A673 (cell line): Measurements from ENCODE around the gene CHTF18. TPM values are rescaled to one million over a fixed set of nuclear protein-coding genes. Genes with fewer than 3 reads are reported as not detected.

Source experiments
- BruUV-seq: library from RNA; stranded (reverse); fragments of 400-500 nt; replicated peaks from 2 replicates; lab custom pipeline; 2021; lab: Mats Ljungman, UMichigan
- CTCF ChIA-PET: fragments of 300-600 bp; sonication (Branson Sonifier 250); formaldehyde crosslinking; loops from one replicate; lab custom pipeline; 2022; ENCODE audit warnings: antibody characterized with exemption; lab: Charles Lee
- POLR2A ChIA-PET: fragments of 300-600 bp; sonication (Branson Sonifier 250); formaldehyde crosslinking; loops from one replicate; lab custom pipeline; 2022; ENCODE audit warnings: antibody characterized with exemption; ENCODE audit not compliant: low non-redundant PET; lab: Charles Lee
- DNase-seq: peaks from one replicate; pipeline ENCODE4 v3.0.0-alpha.2; 2015; ENCODE audit warnings: low spot score
- H3K27ac ChIP-seq: fragments of 200-600 bp; sonication (generic); 2 replicates; pipeline ENCODE4 v1.5.1; 2016; ENCODE audit warnings: mixed run types, low read depth, mild to moderate bottlenecking, mixed read lengths, antibody characterized with exemption, low read length; ENCODE audit not compliant: poor library complexity, severe bottlenecking
- H3K27me3 ChIP-seq: fragments of 200-600 bp; sonication (generic); replicated peaks from 2 replicates; pipeline ENCODE4 v1.6.1; 2017; ENCODE audit warnings: mixed run types, low read depth, mild to moderate bottlenecking, mixed read lengths, antibody characterized with exemption, low read length; ENCODE audit not compliant: insufficient read depth, poor library complexity
- H3K36me3 ChIP-seq: fragments of 200-600 bp; sonication (generic); 2 replicates; pipeline ENCODE4 v1.6.1; 2016; ENCODE audit warnings: mixed run types, mild to moderate bottlenecking, mixed read lengths, antibody characterized with exemption, low read length; ENCODE audit not compliant: insufficient read depth, poor library complexity, severe bottlenecking
- H3K4me1 ChIP-seq: fragments of 200-600 bp; sonication (generic); 2 replicates; pipeline ENCODE4 v1.6.1; 2017; ENCODE audit warnings: mixed run types, mild to moderate bottlenecking, mixed read lengths, antibody characterized with exemption, low read length; ENCODE audit not compliant: insufficient read depth, poor library complexity, severe bottlenecking
- H3K4me3 ChIP-seq: fragments of 200-600 bp; sonication (generic); 2 replicates; pipeline ENCODE4 v1.5.1; 2016; ENCODE audit warnings: low read depth, mixed run types, mild to moderate bottlenecking, mixed read lengths, low read length; ENCODE audit not compliant: poor library complexity, severe bottlenecking
- H3K9me3 ChIP-seq: fragments of 200-600 bp; sonication (generic); 2 replicates; pipeline ENCODE4 v1.6.1; 2016; ENCODE audit warnings: mixed run types, low read depth, mild to moderate bottlenecking, mixed read lengths, antibody characterized with exemption, low read length; ENCODE audit not compliant: poor library complexity, severe bottlenecking
- EZH2 ChIP-seq: fragments of 200-600 bp; sonication (generic); IDR thresholded peaks from 2 replicates; pipeline ENCODE4 v1.6.1; 2017; ENCODE audit warnings: borderline replicate concordance, low read depth, mild to moderate bottlenecking, mixed read lengths, antibody characterized with exemption, low read length; ENCODE audit not compliant: poor library complexity, severe bottlenecking
- intact Hi-C: fragments of 100-400 bp; cut with micrococcal nuclease; formaldehyde crosslinking; loops from one replicate; pipeline ENCODE4 v1.10.0; 2022; ENCODE audit not compliant: unreplicated experiment
- total RNA-seq: library from RNA; stranded (reverse); gene quantifications from 2 replicates; pipeline ENCODE4 v1.2.3, GENCODE V29; 2021
- TF ChIP-seq, protein P1 (sequence below): fragments of 300-800, 200-600 bp; sonication (generic); conservative IDR thresholded peaks from 2 replicates; pipeline ENCODE4 v1.5.1; 2017; ENCODE audit warnings: low read depth, mild to moderate bottlenecking, antibody characterized with exemption, low read length, moderate library complexity, mixed read lengths

CHTF18 gene
- total RNA-seq, 1 experiment from 2014 or later, result 125 TPM

- ChIA-PET POLR2A (interaction anchor here (0.8 kb wide), 1 partner anchor 482 kb away, joined by 11 read pairs; no protein-coding TSS in a partner anchor), CTCF (interaction anchor here (0.7 kb wide), 1 partner anchor 89 kb away, joined by 4 read pairs; no protein-coding TSS in a partner anchor)
- H3K4me1 ChIP-seq, result no peaks in the 10 kb centered on the region
- H3K9me3 ChIP-seq, result no peaks in the 10 kb centered on the region
- no peaks in the 10 kb centered on the region for H3K36me3 ChIP-seq
- H3K27me3 ChIP-seq, result peaks cover 45% of the 10 kb centered on the region
- TF ChIP-seq EZH2, result no peak
- TF ChIP-seq, protein P1, sequence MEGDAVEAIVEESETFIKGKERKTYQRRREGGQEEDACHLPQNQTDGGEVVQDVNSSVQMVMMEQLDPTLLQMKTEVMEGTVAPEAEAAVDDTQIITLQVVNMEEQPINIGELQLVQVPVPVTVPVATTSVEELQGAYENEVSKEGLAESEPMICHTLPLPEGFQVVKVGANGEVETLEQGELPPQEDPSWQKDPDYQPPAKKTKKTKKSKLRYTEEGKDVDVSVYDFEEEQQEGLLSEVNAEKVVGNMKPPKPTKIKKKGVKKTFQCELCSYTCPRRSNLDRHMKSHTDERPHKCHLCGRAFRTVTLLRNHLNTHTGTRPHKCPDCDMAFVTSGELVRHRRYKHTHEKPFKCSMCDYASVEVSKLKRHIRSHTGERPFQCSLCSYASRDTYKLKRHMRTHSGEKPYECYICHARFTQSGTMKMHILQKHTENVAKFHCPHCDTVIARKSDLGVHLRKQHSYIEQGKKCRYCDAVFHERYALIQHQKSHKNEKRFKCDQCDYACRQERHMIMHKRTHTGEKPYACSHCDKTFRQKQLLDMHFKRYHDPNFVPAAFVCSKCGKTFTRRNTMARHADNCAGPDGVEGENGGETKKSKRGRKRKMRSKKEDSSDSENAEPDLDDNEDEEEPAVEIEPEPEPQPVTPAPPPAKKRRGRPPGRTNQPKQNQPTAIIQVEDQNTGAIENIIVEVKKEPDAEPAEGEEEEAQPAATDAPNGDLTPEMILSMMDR, result no peak
- no TSS peak for BruUV-seq
- intact Hi-C loops, result no loop called here
- no peak overlapping the region for H3K27ac ChIP-seq
- no peak for DNase-seq
- H3K4me3 ChIP-seq, result no peak overlapping the region
Measured at GRCh38 chr16:803754-804080, 15.3 kb downstream of the CHTF18 start.

DNA sequence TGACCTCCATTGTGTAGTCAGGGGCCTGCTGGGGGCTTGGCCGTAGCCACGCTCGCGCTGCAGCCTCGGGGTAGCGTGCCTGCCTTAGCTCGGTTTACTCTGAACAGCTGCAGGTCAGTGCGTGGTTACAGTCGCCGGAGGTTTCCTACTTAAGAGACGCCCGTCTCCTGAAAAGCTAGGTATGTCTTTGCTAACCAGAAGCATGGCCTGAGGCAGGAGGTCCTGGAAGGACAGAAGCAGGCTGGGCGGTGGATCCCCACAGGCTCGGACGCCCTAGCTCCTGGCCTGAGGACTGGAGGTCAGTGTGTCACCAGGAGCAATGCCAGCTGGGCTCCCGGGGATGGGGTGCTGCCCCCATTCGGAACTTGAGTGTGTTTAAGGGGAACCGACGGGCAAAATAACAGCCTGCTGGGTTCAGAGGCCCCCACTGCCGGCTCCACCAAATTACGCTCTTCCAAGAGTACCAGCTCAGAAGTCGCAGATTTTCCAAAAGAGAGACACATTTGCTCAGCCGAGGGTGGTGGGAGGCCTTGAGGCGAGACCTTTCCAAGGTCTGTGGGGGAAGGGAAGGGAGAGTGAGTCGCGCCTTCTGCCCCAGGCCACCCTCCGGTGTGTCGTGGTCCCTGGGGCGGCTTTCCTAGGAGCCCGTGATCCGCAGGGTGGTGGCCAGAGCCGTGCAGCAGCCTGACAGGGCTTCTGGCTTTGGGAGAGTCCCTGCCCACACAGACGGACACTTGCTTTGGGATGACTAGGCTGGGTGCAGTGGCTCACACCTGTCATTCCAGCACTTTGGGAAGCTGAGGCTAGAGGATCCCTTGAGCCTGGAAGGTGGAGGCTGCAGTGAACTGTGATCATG, 16.0 kb downstream of the CHTF18 start:
- ChIA-PET POLR2A (no interaction called here), CTCF (interaction anchor here (0.6 kb wide), 1 partner anchor 464 kb away, joined by 4 read pairs; no protein-coding TSS in a partner anchor)
- TF ChIP-seq EZH2, result no peak
- TF ChIP-seq, protein P1, result no peak
- Histone ChIP-seq H3K4me1 (no peaks in the 10 kb centered on the region), H3K4me3 (no peak overlapping the region), H3K27ac (no peak overlapping the region), H3K27me3 (peaks cover 45% of the 10 kb centered on the region), H3K9me3 (no peaks in the 10 kb centered on the region), H3K36me3 (no peaks in the 10 kb centered on the region)
- BruUV-seq, result no TSS peak
- no peak for DNase-seq
- intact Hi-C loops, result no loop called here

- no TSS peak for BruUV-seq
- no peak overlapping the region for H3K27ac ChIP-seq
- H3K4me3 ChIP-seq, result no peak overlapping the region
- no peaks in the 10 kb centered on the region for H3K4me1 ChIP-seq
- H3K9me3 ChIP-seq, result no peaks in the 10 kb centered on the region
- no peak for DNase-seq
- CTCF ChIA-PET, result no interaction called here
- H3K27me3 ChIP-seq, result peaks cover 39% of the 10 kb centered on the region
- POLR2A ChIA-PET, result no interaction called here
- H3K36me3 ChIP-seq, result no peaks in the 10 kb centered on the region
- intact Hi-C loops, result no loop called here
- TF ChIP-seq, protein P1, result no peak
- TF ChIP-seq EZH2, result no peak
Measured at GRCh38 chr16:805474-805873, 17.1 kb downstream of the CHTF18 start.
